NCI-H748 (cell line): ENCODE data around the gene CUEDC1.

ENCODE experiments used
- DNase-seq: peaks from one replicate; lab custom pipeline; 2025; ENCODE audit not compliant: unreplicated experiment; lab: John Stamatoyannopoulos, UW

The CUEDC1 gene

DNA sequence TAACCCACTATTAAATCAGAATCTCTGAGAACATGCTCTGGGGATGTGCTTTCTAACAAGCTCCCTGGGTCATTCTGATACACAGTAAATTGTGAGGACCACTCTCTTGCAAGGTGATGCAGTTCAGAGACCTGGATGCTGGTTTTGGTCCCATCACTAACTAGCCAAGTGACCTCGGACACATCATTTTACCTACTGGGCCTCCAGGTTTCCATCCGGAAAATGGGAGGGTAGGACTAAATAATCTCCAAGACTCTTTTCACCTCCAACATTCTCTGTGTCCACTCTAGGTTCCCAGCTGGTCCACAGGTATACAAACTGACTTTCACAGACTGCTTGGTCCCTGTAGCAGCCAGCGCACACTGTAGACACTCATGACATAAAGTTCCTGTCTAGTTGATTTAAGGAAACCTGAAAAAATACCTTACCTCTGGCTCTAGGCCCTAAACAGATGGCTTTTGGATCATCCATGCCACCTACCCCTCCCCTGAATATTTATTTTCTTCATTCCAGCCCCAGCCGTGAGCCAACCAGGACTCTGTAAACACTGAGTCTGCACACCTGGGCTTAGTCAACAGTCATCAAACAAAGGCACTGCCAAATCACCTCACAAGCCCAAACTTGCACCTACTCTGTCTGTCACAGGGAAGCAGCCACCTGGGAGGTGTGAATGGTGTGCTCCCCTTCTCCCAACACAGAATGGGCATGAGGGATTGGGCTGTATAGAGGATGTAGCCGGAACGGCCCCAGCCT, 54.0 kb downstream of the CUEDC1 start:
- peak; percentile 98 for DNase-seq

DNA sequence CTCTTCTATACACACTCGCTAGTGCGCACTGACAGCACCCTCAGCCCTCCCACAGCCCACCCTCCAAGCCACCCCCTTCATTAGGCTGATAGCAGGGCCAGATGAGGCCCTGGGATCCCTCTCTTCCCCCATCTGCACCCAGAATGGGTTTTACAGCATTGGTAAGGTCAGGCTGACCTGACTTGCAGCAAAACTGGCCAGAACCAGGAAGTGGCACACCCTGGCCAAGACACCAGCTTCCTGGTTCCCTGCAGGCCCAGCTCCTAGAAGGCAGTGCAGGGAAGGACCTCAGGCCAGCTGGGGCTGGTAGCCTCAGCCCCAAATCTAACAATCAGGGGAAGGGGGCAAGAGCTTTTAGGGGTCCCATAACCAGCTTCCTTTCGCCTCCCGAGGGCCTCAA, 55.4 kb downstream of the CUEDC1 start:
- no peak for DNase-seq

DNA sequence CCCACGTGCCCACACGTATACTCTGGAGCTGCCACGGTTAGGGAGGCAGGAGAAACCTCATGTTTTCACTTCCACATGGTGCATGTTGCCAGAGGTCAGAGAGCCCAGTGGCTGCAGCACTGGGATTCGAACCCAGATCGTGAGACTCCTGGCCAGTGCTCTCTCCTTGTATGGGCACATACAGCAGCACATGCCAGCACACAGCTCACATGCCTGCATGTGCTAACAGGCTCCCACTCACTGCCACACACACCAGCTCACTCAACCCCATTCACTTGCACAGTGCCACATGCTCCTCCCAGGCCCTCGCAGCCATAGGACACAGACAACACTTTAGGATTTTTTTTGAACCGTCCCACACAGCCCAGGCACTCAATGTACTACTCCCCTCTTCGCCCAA, 55.8 kb downstream of the CUEDC1 start:
- no peak for DNase-seq

DNA sequence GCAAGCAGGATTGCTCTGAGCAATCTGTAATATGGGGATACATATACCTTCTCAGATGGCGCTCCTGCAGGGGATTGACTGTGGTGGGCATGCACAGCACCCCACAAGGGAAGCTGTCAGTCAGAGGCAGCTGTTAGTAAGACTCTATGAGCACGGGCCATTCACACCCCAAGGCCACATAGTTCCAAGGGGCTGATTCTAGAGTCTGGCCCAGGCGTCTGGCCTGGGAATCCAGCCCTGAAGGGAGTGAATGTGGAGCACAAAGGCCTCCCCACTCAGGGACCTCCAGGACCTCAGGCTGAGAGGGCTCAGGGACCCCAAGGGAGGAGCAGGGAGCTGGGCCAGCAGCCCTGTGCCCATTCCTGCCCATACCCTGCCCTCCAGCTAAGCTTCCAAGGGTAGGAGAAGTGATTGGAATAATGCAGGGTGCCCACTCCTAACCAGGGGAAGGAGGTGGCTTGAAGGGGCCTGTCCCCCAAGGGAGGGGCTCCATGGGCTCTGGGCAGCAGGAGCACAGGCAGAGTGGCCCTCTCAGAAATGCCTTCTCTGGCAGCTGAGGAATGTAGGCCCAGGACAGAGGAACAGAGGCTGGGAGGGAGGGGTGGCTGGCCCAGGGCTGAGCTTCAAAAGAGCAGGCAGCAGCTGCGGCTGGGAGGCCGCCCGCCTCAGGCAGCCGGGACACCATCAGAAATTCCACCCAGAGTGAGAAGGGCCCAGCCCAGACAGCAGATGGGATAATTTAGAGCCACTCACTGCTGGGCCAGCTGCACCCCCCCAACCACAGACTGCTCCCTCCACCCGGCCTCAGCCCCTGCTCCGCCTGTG, 56.5 kb downstream of the CUEDC1 start:
- no peak for DNase-seq

DNA sequence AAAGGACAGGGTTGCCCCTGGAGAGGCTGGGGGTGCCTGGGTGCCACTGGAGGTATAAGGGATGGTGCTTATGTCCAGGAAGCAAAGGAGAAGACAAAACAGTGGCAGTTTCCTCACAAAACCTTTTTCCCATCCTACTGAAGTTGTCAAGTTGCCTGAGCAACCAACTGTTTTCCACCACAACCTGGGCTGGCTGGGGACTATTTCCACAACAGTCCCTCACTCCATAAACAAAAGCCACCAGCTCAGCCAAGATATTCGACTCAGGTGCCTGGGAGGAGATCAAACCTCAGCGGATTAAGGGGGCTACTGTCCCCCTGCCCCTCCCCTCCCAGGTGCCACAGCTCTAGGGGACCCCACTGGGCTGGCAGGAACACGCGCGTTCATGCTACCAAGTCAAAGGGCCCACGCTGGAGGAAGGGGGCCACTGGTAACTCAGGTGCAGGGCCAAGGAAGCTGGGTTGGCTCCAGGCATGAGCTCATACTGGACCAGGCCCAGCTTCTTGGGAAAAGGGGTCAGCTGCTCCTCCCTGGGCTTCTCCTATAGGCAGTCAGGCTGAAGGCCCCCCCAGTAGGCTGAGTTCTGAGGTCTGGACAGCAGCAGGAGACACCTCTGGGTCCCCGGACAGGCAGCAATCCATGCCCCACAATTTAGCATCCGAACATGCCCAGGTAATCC, 59.7 kb downstream of the CUEDC1 start:
- DNase-seq = peak; percentile 31

DNA sequence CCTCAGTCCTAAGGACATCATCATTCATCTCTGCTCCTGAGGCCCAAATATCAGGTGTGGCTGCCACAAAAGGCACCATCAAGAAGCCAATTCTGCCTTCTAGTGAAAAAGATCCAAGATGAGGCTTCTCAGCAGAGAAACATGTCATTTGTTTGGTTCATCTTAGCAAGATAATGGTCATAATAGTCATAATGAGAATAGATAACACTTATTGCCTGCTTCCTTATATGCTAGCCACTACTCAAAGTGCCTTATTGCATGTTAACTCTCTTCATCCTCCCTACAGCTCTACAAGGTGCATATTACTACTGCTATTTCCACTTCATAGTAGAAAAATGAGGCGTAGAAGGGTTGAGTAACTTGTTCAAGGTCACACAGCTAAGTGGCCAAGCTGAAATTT, 60.4 kb downstream of the CUEDC1 start:
- no peak for DNase-seq

DNA sequence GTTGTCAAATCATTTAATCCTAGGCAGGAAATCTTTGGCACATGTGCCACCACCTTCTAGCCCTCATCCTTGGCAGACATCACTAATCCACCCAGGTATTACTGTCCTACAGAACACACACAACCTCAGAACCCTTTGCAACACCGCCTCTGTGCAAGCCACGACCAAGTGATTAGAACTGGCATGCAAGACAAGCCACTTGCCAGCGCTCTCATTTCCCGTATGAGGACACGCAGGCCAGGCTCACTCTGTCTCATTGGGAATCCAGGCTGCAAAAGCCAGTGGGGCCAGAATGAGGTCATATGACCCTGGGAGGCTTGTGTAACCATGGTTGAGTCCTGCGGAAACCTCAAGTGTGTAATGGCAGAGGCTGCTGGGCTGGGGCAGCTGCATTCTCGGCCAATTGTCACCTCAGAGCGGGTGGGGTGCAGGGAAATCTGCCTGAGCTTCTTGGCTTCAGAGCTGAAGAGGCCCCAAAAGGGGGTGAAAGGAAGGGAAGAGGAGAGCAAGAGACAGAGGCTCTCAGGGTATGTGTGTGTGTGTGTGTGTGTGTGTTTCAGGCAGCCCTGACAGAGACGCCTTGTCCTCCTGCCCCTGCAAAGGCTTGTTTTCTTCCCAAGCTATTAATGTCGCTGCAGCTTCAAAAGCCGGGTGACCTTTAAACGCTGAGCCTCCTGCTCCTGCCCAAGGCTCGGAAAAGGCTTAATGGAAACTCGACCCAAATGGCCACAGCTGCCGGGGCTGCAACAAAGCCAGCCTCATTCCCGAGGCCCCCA, 62.2 kb downstream of the CUEDC1 start:
- DNase-seq = peak; percentile 77

DNA sequence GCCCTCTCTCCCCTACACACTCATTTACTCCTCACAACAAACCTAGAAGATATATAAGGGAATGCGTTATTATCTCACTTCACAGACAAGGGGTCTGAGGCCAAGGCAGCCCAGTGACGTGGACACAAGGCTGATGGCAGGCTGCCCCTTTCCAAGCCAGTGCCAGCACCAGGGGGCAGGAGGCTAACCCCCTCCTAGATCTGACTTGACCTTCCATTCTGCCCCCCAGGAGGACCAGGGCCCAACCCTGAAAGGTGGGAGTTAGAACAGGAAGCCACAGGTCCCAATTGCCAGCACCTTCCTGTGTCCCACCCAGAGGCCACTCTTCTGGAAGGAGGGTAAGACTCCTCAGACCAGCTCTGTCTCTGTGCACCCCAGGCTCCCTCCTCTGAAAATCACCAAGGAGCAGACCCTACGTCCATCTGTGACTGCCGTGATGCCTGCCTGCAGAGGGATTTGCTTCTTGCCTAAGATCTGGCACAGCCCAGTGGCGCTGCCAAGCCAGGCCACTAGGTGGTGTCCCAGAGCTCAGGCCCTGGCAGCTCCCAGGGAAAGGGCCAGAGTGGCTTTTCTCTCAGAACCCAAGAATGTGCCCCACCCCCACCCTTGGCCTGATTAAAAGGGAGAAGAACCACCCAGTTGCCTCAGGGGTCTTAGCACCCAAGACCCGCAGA, 62.9 kb downstream of the CUEDC1 start:
- peak; percentile 81 for DNase-seq

DNA sequence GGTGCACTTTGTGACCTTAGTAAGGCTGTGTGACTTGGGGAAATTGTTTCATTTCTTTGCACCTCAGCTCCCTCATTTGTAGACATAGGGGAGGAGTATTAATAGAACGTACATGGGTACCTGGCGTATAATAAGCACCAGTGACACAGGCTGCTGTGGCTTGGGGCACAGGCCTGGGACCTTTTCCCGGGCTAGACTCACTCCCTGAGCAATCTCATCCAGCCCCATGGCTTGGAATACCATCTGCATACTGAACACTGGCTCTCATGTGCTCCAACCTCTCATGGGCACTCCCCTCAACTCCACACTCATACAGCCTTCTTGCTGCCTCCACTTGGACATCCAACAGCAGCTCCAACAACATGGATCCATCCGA, 64.4 kb downstream of the CUEDC1 start:
- no peak for DNase-seq

DNA sequence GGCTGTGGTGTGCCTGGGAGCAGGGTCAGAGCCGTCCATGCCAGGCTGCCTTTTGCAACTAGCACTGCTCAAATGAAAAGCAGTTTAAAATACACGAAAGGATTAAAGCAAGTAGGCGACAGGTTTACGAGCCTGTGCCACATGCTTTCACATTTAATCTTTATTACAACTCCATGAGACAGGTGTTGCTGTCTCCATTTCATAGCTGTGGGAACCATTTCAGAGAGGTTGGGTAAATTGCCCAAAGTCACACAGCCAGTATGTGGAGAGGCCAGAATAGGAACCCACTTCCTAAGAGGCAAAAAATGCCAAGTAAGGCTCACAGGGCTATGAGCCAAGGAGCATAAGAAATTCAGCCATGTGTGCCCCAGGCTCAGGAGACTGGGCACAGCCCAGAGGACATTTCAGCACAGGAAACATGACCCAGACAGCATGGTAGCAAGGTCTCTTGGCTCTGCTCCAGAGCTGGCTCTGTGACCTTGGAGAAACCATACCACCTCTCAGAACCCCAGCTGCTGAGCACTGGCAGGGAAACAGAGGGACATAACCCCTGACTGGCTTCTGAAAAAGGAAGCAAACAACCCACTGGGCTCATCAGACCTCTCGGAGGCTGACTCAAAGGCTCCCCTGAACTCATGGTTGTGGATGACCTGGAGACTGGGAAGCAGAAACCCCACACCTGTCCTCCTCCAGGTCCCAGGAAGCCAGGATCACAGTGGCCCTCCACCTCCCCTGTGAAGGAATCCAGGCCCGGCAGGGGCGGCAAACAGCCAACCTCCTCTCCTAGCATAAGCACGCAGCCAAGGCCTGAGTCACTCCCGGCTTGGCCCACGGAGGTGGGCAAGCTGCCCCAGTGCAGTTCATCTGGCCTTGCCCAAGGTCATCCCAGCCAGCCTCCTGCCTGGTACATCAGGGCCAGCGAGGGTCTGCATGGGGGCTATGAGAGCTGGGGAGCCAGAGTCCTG, 65.0 kb downstream of the CUEDC1 start:
- no peak for DNase-seq

DNA sequence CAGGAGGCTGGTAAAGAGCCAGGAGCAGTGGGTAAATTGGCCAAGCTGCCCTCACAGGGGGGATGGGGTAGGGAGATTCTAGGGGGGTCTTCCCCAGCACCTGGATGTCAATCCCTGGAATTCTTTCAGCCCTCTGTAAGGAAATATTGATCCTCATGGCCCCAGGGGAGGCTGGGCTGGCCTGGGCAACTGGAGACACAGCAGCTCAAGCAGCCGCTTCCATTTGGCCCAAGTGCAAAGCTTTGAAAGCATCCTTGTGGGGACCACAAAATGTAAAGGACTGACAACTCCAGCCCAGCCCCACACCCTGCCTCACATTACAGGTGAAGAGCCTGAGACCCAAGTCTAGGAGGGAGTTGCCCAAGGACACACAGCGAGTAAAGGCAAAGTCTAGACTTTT, 66.0 kb downstream of the CUEDC1 start:
- no peak for DNase-seq

DNA sequence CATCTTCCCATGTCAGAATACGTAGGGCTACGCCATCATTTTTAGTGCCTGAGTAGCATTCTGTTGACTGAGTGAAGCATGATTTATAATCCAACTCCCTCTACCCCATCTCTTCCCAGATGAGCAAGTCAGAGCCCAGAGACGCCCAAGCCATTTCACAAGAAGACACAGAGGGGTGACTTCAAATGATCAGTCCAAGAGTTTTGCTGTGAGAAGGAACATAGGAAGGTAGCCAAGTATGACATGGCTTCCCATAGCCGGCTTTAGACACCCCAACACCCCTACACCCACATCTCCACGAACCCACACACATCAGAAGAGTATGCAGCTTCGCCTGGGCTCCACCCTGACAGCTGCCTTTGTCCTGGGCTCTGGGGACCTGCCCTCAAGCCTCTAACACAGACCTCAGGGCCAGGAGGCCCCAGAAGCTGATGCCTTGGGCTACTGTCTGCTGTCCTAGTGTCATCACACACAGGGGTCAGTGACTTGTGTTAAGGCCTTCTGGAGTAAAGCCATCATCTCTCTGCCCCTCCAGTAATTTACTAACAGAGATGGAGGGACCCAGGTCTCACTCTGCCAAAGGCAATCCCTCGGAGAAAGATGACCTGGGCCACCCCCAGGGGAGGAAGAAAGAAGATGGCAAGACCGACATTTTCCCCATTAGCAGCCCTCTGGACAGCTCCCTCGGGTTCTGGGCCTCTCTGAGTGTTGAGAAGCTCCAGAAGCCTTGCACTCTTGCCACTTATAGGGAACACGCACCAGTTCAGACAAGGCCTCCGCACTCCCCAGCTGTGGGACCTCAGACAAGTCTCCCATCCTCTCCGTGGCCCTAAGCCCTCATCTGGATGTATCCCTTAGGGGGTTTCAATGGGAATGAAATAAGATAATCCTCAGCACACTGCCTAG, 66.6 kb downstream of the CUEDC1 start:
- DNase-seq = no peak

DNA sequence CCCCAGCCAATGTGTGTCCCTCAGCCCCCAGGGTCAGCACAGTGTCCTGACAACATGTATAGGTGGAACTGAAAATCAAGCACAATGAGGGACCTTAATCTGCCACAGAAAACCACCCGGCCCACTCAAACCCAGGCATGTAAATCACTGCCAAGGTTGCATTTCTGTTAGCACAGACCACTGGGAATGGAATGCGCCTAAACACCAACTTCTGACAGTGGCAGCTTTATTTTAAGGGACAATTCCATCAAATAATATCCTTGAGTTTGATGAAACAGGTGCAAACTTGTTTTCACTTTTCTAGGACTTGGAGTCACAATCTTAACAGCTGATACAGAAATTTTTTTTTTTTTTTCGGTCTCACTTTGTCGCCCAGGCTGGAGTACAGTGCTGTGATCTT, 68.1 kb downstream of the CUEDC1 start:
- no peak for DNase-seq

DNA sequence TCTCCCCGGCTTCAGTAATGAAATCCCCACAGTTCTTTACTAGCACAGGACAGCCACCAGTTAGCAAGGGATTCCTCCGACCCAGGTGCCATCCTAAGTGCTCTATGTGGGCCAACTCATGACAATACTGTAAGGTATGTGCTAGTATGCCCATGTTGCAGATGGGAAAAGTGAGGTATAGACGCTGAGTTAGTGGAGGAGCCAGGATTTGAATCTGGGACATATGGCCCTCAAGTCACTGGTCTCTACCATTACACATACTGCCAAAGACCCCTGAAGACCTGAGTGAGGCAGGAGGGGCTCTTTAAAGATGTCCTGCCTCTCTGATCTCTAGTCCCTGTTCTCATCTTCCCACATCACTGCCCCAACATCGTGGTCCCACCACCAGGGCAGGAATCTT, 69.2 kb downstream of the CUEDC1 start:
- no peak for DNase-seq

DNA sequence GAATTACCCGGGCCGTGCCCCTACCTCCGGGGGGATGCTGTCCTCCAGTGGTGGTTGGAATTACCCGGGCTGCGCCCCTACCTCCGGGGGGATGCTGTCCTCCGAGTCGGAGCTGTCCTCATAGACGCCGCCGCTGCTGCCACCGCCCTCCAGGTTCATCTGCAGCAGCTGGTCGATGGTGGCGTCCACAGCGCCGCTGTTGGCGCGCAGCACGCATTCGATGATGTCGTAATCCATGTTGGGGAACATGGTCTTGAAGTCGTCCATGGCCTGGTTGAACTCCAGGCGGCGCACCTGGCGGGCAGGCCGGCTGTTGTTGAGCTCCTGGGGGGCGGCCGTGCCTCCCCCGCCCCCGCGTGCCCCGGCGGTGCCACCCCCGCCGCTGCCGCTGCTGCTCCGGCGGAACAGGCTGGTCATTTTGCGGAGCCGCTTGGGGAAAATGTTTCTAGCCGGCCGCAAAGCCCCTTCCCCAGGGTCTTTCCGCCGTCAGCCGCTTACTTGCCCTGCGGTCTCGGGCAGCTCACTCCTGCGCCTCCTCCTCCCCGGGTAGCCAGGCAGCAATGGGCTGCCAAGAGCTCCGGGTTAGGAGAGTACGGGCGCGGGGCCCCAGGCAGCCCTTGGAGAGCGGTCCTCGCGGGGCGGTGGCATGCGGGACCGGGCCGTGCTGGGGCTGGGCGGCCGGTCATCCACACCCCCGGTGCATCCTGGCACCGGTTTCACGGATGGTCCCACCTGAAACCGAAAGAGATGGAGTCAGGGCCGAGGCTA, 69.9 kb downstream of the CUEDC1 start:
- no peak for DNase-seq

DNA sequence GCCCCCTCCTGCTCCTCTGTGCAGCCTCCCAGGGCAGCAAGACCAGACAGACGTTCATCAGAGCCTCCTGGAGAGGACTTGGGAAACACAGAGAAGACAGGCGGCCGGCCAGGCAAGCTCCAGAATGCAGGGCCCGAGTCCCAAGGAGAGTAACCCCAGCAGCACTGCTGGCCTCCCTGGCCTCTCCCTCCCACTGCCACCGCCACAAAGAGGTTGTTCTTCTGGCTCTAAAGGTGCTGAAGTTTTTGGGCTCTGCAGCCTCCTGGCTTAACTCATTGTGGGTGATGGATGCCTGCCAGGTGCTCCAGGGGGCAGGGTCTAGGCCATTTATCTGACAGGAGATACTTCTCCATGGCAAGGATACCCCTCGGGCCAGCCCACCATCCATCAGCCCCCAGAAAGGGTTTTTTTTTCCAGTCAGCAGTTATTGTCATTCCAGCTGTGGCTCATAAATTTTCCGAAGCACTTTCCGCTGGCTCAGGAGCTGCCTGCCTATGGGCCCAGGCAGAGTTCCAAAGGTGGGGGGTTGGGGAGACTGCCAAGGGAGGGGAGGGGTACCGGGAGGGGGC, 73.3 kb downstream of the CUEDC1 start:
- no peak for DNase-seq

DNA sequence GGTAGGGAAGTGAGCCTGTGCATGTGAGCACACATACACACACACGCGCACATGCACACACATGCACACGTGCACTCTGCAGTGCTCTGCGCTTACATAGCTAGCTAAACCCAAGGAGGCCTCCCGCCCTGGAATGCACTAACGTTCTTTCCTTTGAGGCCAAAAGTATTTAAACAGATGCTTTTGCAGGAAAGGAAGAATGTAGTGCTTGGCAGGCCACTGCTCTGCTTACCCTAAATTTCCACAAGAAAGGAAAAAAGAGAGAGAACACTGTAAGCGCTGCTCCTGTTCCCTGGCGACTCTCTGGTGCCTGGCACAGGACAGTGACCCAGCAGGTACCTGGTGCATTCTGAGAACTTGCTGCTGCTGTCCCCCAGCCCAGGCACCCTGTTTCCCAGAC, 74.1 kb downstream of the CUEDC1 start:
- DNase-seq = no peak

DNA sequence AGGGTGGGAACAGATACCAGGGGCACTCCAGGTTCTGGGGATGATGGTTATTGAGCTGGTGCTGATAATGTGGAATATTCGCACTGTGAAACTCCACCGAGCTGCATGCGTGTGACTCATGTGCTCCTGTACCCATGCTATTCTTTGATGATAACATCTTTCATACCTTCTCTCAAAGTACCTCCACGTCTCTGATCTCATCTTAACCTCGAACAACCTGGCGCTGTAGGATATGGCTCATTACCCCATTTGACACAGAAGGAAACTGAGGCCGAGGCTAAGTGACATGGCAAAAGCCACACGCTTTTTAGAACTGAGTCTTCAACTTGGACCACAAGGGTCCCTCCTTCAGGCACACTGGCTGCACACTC, 75.1 kb downstream of the CUEDC1 start:
- DNase-seq = no peak
